HL-60 (cell line): Measurements from ENCODE around the gene AGAP1.

Experiments used
- DNase-seq, 2 experiments: peaks; one replicate each; pipeline ENCODE4 v3.0.0-alpha.2; 2010 to 2020; ENCODE audit warnings: low read depth in 1 of 2, low spot score in 1 of 2
- H3K27ac ChIP-seq: fragments of 250-450 bp; sonication (Bioruptor Pico); replicated peaks from 2 replicates; pipeline ENCODE4 v1.5.1; 2020; ENCODE audit warnings: mild to moderate bottlenecking, moderate library complexity
- H3K27me3 ChIP-seq: fragments of 250-450 bp; sonication (Bioruptor Pico); 2 replicates; pipeline ENCODE4 v1.5.1; 2021; ENCODE audit warnings: mild to moderate bottlenecking, moderate library complexity; ENCODE audit not compliant: insufficient read depth, poor library complexity, severe bottlenecking
- H3K4me3 ChIP-seq: replicated peaks from 2 replicates; pipeline ENCODE4 v1.5.1; 2011; ENCODE audit warnings: mild to moderate bottlenecking, control low read depth, low read length; ENCODE audit not compliant: insufficient read depth
- GABPA ChIP-seq: IDR thresholded peaks from 2 replicates; pipeline ENCODE4 v1.6.1; 2012; ENCODE audit warnings: low read depth
- POLR2AphosphoS5 ChIP-seq: IDR thresholded peaks from 2 replicates; pipeline ENCODE4 v1.6.1; 2012; ENCODE audit warnings: low read depth
- SPI1 ChIP-seq: IDR thresholded peaks from 2 replicates; pipeline ENCODE4 v1.6.1; 2012; ENCODE audit warnings: low read depth, mild to moderate bottlenecking, borderline replicate concordance
- TF ChIP-seq, protein P1 (sequence below): IDR thresholded peaks from one replicate; pipeline ENCODE4 v1.5.1; 2011; ENCODE audit warnings: low read length, control low read depth, inconsistent platforms; ENCODE audit not compliant: insufficient read depth
- TF ChIP-seq, protein P2 (sequence below): IDR thresholded peaks from 2 replicates; pipeline ENCODE4 v1.6.1; 2012; ENCODE audit warnings: low read depth; ENCODE audit not compliant: insufficient replicate concordance

The AGAP1 gene

DNA sequence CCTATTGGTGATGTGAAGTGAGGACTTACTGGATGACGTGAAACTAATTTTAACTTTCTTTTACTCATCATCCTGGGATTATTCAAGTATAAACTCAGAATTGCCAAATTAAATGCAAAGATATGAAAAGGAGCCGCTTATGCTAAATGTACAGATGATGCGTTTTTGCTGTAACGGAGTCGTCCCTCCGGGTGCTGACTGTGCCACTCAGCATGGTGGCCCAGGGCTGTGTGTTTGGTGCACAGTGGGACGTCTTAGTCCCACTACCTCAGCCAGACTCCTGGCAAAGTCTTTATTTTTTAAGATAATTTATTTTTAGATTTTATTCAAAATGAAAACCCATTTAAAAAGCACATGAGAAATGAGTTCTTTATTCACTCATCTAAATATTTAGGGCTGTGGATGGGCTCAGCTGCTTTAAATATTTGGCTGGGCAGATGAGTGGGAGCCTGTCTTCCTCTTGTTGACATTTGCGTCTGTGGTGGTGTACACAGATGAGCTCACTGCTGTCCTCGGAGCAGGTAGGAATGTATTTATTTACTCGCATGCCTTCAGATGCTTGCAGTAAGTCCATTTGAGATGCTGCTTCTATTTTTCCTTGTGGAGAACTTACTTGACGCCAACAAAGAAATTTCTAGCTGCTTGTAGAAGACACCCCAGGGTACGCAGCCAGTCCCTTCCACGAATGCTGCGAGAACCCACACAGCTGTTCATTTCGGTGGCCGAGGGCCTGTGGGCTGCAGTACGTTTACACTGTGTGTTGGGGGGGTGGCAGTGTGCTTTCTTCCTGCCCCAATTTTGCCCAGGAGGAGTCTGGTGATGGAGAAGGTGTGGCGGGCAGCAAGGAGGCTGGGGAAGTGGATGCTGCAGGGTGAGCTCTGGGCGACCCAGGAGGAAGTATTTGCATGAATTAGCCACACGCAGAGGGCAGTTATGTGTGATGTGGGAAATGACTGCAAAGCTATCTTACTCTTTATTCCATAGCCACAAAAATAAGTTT is 105.0 kb downstream of the AGAP1 start:
- H3K4me3 ChIP-seq = no peak overlapping the region
- no peaks in the 10 kb centered on the region for H3K27me3 ChIP-seq
- no peak overlapping the region for H3K27ac ChIP-seq
- DNase-seq = no peak
- TF ChIP-seq GABPA (no peak), SPI1 (no peak)
- TF ChIP-seq, protein P1, sequence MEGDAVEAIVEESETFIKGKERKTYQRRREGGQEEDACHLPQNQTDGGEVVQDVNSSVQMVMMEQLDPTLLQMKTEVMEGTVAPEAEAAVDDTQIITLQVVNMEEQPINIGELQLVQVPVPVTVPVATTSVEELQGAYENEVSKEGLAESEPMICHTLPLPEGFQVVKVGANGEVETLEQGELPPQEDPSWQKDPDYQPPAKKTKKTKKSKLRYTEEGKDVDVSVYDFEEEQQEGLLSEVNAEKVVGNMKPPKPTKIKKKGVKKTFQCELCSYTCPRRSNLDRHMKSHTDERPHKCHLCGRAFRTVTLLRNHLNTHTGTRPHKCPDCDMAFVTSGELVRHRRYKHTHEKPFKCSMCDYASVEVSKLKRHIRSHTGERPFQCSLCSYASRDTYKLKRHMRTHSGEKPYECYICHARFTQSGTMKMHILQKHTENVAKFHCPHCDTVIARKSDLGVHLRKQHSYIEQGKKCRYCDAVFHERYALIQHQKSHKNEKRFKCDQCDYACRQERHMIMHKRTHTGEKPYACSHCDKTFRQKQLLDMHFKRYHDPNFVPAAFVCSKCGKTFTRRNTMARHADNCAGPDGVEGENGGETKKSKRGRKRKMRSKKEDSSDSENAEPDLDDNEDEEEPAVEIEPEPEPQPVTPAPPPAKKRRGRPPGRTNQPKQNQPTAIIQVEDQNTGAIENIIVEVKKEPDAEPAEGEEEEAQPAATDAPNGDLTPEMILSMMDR = no peak
- TF ChIP-seq, protein P2, sequence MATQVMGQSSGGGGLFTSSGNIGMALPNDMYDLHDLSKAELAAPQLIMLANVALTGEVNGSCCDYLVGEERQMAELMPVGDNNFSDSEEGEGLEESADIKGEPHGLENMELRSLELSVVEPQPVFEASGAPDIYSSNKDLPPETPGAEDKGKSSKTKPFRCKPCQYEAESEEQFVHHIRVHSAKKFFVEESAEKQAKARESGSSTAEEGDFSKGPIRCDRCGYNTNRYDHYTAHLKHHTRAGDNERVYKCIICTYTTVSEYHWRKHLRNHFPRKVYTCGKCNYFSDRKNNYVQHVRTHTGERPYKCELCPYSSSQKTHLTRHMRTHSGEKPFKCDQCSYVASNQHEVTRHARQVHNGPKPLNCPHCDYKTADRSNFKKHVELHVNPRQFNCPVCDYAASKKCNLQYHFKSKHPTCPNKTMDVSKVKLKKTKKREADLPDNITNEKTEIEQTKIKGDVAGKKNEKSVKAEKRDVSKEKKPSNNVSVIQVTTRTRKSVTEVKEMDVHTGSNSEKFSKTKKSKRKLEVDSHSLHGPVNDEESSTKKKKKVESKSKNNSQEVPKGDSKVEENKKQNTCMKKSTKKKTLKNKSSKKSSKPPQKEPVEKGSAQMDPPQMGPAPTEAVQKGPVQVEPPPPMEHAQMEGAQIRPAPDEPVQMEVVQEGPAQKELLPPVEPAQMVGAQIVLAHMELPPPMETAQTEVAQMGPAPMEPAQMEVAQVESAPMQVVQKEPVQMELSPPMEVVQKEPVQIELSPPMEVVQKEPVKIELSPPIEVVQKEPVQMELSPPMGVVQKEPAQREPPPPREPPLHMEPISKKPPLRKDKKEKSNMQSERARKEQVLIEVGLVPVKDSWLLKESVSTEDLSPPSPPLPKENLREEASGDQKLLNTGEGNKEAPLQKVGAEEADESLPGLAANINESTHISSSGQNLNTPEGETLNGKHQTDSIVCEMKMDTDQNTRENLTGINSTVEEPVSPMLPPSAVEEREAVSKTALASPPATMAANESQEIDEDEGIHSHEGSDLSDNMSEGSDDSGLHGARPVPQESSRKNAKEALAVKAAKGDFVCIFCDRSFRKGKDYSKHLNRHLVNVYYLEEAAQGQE = no peak

DNA sequence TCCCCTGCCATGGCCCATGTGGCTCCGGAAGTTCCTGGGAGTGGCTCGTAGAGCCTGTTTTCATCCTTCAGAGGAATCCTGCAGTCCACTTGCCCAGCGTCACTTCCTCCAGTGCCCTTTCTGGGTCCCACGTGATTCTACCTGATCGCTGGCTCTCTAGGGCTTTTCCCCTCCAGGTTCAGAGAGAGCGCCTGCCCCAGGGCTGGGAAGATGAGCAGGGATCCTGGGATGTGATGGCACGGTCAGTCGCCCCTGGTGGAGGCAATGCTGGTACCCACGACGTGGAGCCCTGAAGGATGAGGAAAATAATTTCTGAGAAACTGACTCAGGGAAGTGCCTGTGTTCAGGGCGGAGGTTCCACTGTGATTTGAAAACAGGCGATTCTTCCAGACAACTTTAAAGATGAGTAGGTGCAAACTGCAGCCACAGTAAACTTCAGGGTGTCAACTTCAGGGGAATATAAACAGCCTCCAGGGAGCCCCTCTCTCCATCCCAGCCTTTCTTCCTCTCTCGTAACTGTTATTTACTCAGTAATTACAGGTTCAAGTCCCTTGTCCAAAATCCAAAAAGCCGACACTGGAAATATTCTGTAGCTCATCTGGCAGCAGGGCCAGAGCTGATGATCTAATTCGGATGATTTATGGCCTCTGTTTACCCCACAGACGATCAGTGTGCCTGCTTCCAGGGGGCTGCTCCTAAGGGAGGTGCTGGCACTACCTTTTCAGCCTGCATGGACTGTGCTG is 105.9 kb downstream of the AGAP1 start:
- H3K27me3 ChIP-seq = no peaks in the 10 kb centered on the region

DNA sequence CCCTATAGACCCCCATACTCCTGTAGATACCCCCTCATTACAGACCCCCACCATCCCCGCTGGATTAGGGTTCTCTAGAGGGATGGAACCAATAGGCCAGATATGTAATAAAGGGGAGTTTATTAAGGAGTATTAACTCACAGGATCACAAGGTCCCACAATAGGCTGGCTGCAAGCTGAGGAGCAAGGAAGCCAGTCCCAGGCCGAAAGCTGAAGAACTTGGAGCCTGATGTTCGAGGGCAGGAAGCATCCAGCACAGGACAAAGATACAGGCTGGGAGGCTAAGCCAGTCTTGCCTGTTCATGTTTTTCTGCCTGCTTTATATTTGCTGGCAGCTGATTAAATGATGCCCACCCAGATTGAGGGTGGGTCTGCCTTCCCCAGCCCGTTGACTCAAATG is 106.6 kb downstream of the AGAP1 start:
- no peak for DNase-seq
- Histone ChIP-seq H3K27me3 (no peaks in the 10 kb centered on the region), H3K4me3 (no peak overlapping the region), H3K27ac (no peak overlapping the region)
- TF ChIP-seq GABPA (no peak), SPI1 (no peak), POLR2AphosphoS5 (no peak)
- TF ChIP-seq, protein P2 = no peak
- TF ChIP-seq, protein P1 = no peak

More for the DNA sequence above, 105.9 kb downstream of the AGAP1 start:
- Histone ChIP-seq H3K27ac (no peak overlapping the region), H3K4me3 (no peak overlapping the region)
- DNase-seq = no peak
- TF ChIP-seq, protein P1 = no peak
- TF ChIP-seq POLR2AphosphoS5 (no peak), GABPA (no peak), SPI1 (no peak)
- TF ChIP-seq, protein P2 = no peak
